Tibial nerve (tissue), 3 donors: ENCODE measurements around the gene SYNE3.

Experiments used
- POLR2A ChIP-seq, 2 donors: fragments of 450-650 bp; IDR thresholded peaks; one replicate each; pipeline ENCODE4 v1.6.1; 2017; ENCODE audit warnings: antibody characterized with exemption in 2 of 2, mild to moderate bottlenecking in 2 of 2, moderate library complexity in 2 of 2
- TF ChIP-seq, protein P1 (sequence below), 5 experiments: fragments of 200-600 bp in 3 of 5; fragments of 450-650 bp in 2 of 5; sonication (generic) in 3 of 5; IDR thresholded peaks; one replicate each; pipeline ENCODE4 v1.5.1; 2016 to 2019; ENCODE audit warnings: antibody characterized with exemption in 5 of 5, mild to moderate bottlenecking in 3 of 5, moderate library complexity in 2 of 5

GRCh38 chr14:95536671-95537070 is 20.2 kb upstream of the SYNE3 start:
- TF ChIP-seq, protein P1, sequence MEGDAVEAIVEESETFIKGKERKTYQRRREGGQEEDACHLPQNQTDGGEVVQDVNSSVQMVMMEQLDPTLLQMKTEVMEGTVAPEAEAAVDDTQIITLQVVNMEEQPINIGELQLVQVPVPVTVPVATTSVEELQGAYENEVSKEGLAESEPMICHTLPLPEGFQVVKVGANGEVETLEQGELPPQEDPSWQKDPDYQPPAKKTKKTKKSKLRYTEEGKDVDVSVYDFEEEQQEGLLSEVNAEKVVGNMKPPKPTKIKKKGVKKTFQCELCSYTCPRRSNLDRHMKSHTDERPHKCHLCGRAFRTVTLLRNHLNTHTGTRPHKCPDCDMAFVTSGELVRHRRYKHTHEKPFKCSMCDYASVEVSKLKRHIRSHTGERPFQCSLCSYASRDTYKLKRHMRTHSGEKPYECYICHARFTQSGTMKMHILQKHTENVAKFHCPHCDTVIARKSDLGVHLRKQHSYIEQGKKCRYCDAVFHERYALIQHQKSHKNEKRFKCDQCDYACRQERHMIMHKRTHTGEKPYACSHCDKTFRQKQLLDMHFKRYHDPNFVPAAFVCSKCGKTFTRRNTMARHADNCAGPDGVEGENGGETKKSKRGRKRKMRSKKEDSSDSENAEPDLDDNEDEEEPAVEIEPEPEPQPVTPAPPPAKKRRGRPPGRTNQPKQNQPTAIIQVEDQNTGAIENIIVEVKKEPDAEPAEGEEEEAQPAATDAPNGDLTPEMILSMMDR (IDR thresholded peaks at IDR 0.05): no peak
- no peak for TF ChIP-seq POLR2A (IDR thresholded peaks at IDR 0.05)
